OCI-LY3 (cell line): ENCODE results near the gene MED16.

Experiments
- CTCF ChIP-seq: fragments of 200-600, 300-600 bp; sonication (generic); IDR thresholded peaks from 2 replicates; pipeline ENCODE4 v1.5.1; 2014; ENCODE audit warnings: antibody characterized with exemption, low read length, low read depth
- EZH2phosphoT487 ChIP-seq: fragments of 200-600 bp; shearing (Covaris generic); IDR thresholded peaks from 2 replicates; pipeline ENCODE4 v1.6.1; 2018; ENCODE audit warnings: antibody characterized with exemption, mixed run types, low read depth

DNA sequence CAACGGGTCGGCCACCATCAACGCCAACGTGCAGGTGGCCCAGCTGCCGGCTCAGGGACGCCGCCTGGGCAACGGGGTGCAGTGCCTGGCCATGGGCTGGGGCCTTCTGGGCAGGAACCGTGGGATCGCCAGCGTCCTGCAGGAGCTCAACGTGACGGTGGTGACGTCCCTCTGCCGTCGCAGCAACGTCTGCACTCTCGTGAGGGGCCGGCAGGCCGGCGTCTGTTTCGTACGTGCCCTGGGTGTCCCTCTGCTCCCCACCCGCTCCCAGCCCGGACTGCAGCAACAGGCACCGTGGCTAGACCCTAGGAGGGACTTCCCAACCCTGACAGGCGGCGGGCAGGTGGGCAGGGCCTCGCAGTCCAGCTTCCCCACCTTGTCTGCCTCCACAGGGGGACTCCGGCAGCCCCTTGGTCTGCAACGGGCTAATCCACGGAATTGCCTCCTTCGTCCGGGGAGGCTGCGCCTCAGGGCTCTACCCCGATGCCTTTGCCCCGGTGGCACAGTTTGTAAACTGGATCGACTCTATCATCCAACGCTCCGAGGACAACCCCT lies 37.3 kb downstream of the MED16 start:
- TF ChIP-seq CTCF (no peak), EZH2phosphoT487 (no peak)
